DOHH2 (cell line): ENCODE data around the gene GTF2A1.

Experiments
- EZH2phosphoT487 ChIP-seq: fragments of 200-600 bp; sonication (generic); IDR thresholded peaks from 2 replicates; pipeline ENCODE4 v1.6.1; 2017; ENCODE audit warnings: borderline replicate concordance, mild to moderate bottlenecking, antibody characterized with exemption, low read length, moderate library complexity, mixed read lengths
- TF ChIP-seq, protein P1 (sequence below): fragments of 200-600 bp; sonication (generic); IDR thresholded peaks from one replicate; pipeline ENCODE4 v1.5.1; 2014; ENCODE audit warnings: antibody characterized with exemption, mild to moderate bottlenecking, low read depth, low read length; ENCODE audit not compliant: poor library complexity, severe bottlenecking

GRCh38 chr14:81233615-81234014 is 12.9 kb upstream of the GTF2A1 start:
- TF ChIP-seq, protein P1, sequence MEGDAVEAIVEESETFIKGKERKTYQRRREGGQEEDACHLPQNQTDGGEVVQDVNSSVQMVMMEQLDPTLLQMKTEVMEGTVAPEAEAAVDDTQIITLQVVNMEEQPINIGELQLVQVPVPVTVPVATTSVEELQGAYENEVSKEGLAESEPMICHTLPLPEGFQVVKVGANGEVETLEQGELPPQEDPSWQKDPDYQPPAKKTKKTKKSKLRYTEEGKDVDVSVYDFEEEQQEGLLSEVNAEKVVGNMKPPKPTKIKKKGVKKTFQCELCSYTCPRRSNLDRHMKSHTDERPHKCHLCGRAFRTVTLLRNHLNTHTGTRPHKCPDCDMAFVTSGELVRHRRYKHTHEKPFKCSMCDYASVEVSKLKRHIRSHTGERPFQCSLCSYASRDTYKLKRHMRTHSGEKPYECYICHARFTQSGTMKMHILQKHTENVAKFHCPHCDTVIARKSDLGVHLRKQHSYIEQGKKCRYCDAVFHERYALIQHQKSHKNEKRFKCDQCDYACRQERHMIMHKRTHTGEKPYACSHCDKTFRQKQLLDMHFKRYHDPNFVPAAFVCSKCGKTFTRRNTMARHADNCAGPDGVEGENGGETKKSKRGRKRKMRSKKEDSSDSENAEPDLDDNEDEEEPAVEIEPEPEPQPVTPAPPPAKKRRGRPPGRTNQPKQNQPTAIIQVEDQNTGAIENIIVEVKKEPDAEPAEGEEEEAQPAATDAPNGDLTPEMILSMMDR = no peak
- TF ChIP-seq EZH2phosphoT487 = no peak
